Body of pancreas (tissue), 4 donors: Measurements from ENCODE around the gene FGF12. TPM values are rescaled to one million over a fixed set of nuclear protein-coding genes. Genes with fewer than 3 reads are reported as not detected.
A peak's percentile ranks its signal among the peaks of the same experiment; 100 is the strongest.

Source experiments
- ATAC-seq: fragments of 150-250 bp; one replicate; pipeline ENCODE4 v1.9.1; 2016
- DNase-seq, 4 donors: peaks; one replicate each; pipeline ENCODE4 v3.0.0-alpha.2; 2019
- H3K27ac ChIP-seq, 4 donors: fragments of 200-600 bp; sonication (generic); 1 replicate in 3 of 4; 2 replicates in 1 of 4; pipeline versions ENCODE4 v1.5.1 to v1.6.1; 2016 to 2019; ENCODE audit warnings: mild to moderate bottlenecking in 1 of 4, mixed read lengths in 1 of 4, moderate library complexity in 1 of 4
- H3K27me3 ChIP-seq, 2 donors: fragments of 200-600 bp; sonication (generic); one replicate each; pipeline ENCODE4 v1.6.0; 2016; ENCODE audit warnings: mild to moderate bottlenecking in 1 of 2
- H3K36me3 ChIP-seq, 2 donors: fragments of 200-600 bp; sonication (generic); replicated peaks in 1 of 2; 2 replicates each; pipeline ENCODE4 v1.5.1; 2016; ENCODE audit warnings: low read depth in 2 of 2; ENCODE audit not compliant: insufficient read depth in 1 of 2
- H3K4me1 ChIP-seq: fragments of 200-600 bp; sonication (generic); one replicate; pipeline ENCODE4 v1.6.0; 2016
- H3K4me3 ChIP-seq, 2 donors: fragments of 200-600 bp; sonication (generic); 1 replicate in 1 of 2; 2 replicates in 1 of 2; pipeline ENCODE4 v1.5.1; 2016 to 2019
- H3K9me3 ChIP-seq, 3 donors: fragments of 200-600 bp; sonication (generic); 1 replicate in 2 of 3; 2 replicates in 1 of 3; pipeline ENCODE4 v1.5.1; 2016
- CTCF ChIP-seq, 7 experiments: fragments of 450-650 bp in 4 of 7; fragments of 200-600 bp in 3 of 7; sonication (generic) in 3 of 7; IDR thresholded peaks; one replicate each; pipeline ENCODE4 v1.5.1; 2016 to 2019; ENCODE audit warnings: antibody characterized with exemption in 7 of 7
- POLR2A ChIP-seq, 3 donors: fragments of 450-650 bp; IDR thresholded peaks; one replicate each; pipeline ENCODE4 v1.6.1; 2016; ENCODE audit warnings: antibody characterized with exemption in 3 of 3, mild to moderate bottlenecking in 2 of 3
- WGBS, 2 donors: methylation state at CpG; one replicate each; pipeline ENCODE4 v1.1.5; 2017; 5-methylcytosine and 5-hydroxymethylcytosine counted together
- intact Hi-C: fragments of 100-400 bp; cut with DNase I; formaldehyde crosslinking; loops from one replicate; pipeline ENCODE4 v1.15.1; 2023
- total RNA-seq, 2 donors: library from RNA; depleted of rRNA; stranded (reverse); fragments of >200 nt; gene quantifications; one replicate each; pipeline ENCODE4 v1.1.0, GENCODE V29; 2016

The FGF12 gene
- total RNA-seq, 2 donors from 2014 or later: 0.99 to 2.3 TPM

DNA sequence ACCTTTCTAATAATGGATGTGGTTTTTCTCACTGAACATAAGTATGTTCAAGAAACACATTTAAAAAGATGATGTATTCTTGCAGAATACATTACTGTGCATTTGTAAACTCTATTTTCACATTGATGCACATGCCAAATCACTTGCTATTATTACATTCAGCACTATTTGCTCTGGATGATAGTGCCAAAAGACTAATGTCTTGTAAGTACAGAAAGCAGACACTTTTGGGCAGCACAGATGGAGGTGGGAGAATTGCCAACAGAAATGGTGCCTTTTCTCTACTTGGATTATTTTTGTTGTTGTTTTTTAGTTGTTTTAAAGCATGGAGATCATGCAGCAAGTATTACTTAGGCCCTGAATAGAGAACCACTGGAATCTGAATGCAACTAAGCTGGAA, 10.2 kb upstream of the FGF12 start:
- no peak for TF ChIP-seq CTCF (IDR thresholded peaks at IDR 0.05)
- no peak for TF ChIP-seq POLR2A (IDR thresholded peaks at IDR 0.05)
- Histone ChIP-seq H3K4me3 (no peak overlapping the region), H3K27ac (no peak overlapping the region), H3K9me3 (no peaks in the 10 kb centered on the region), H3K4me1 (no peaks in the 10 kb centered on the region), H3K36me3 (no peaks in the 10 kb centered on the region), H3K27me3 (no peaks in the 10 kb centered on the region)
- intact Hi-C loops: no loop called here
- ATAC-seq: no peak
- no peak for DNase-seq

DNA sequence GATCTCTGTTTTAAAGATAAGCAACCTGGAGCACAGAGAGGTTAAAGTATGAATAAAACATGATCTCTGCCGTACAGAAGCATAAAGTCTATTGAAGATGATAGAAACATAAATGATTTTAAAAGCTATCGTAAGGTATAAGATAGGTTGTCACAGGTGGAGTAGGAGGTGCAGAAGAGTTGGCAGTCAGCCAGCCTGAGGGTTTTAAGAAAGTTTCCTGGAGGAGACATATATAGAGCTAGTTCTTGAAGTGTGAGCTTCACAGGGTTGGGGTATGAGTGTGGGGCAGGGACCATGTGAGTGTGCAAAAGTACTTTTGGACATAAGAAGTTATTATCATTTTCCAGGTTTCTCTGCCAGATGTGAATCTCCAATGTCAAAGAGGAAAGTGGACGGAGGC, 3.9 kb upstream of the FGF12 start:
- DNase-seq: peak in 2 of 4 donors; percentile 6 to 12
- Histone ChIP-seq H3K4me1 (peaks cover 11% of the 10 kb centered on the region), H3K36me3 (no peaks in the 10 kb centered on the region), H3K9me3 (no peaks in the 10 kb centered on the region), H3K27me3 (no peaks in the 10 kb centered on the region), H3K27ac (no peak overlapping the region), H3K4me3 (no peak overlapping the region)
- no peak for ATAC-seq
- WGBS, 2 donors: 56 to 60% methylated on average over 3 of the region's 3 CpGs
- no peak for TF ChIP-seq POLR2A (IDR thresholded peaks at IDR 0.05)
- no peak for TF ChIP-seq CTCF (IDR thresholded peaks at IDR 0.05)
- intact Hi-C loops: no loop called here

DNA sequence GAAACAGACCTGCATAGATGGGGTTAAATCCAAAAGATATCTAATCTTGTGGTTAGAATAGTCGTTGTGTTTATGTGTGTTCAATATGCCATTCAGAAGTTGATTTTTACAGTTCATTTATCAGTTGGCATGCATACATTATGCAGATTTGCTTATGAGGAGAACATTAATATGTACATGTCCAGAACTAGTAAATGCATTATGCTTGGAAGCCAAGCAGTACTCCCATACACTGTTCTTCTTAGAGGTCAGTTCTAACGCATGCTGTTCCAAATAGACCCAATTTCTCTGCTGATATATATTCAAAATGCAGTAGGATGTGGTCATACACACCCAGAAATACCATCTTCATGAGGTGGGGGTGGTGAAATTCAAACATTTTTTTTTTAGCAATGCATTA, 956 bp downstream of the FGF12 start:
- no peak overlapping the region for H3K4me3 ChIP-seq
- WGBS, 2 donors: 14 to 31% methylated on average over 2 of the region's 2 CpGs
- H3K36me3 ChIP-seq: no peaks in the 10 kb centered on the region
- no peaks in the 10 kb centered on the region for H3K27me3 ChIP-seq
- intact Hi-C loops: no loop called here
- no peak for ATAC-seq
- TF ChIP-seq POLR2A (IDR thresholded peaks at IDR 0.05) (no peak), CTCF (IDR thresholded peaks at IDR 0.05) (no peak)
- no peak for DNase-seq
- peaks cover 11% of the 10 kb centered on the region for H3K4me1 ChIP-seq
- no peak overlapping the region for H3K27ac ChIP-seq
- H3K9me3 ChIP-seq: no peaks in the 10 kb centered on the region

DNA sequence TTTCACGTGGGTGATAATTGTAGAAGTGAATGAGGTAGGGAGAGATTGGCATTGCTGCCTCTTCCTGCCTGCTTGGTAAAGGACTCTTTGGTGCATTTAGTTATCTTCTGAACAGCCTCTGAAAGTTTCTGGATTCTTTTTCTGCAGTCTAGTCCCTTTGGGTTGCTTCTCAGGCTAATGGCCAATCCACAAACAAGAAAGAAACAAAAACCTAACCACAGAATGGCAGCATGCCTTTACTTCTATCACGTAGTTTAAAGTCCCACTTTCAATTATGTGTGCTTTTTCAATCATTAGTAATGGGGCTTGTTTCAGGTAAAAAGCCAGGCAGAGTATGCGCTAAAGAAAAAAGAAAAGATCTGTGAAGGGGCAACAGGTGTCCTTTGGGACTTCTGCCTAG, 7.4 kb downstream of the FGF12 start:
- TF ChIP-seq CTCF (IDR thresholded peaks at IDR 0.05): no peak

DNA sequence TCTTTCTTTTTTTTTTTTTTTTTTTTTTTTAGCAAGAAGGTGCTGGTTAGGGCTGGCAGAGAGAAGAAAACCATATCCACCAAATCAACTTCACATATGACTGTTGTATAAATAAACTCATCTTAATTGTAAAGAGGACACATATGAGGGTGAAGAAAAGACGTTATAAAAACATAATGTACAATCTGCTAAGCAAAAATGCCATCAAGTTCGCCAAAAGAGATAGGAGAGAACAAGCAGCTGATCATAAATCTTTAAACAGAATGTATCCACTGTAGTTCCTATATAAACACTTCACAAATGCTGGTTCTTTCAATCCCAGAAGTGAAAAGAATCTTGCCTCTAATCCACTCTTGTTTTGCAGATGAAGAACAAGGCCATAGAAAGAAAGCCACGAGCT, 9.2 kb downstream of the FGF12 start:
- no peak for ATAC-seq
- Histone ChIP-seq H3K27me3 (no peaks in the 10 kb centered on the region), H3K9me3 (no peaks in the 10 kb centered on the region), H3K27ac (no peak overlapping the region), H3K36me3 (no peaks in the 10 kb centered on the region), H3K4me3 (no peak overlapping the region), H3K4me1 (no peaks in the 10 kb centered on the region)
- WGBS, 2 donors: 10 to 20% methylated on average over 3 of the region's 3 CpGs
- intact Hi-C loops: no loop called here
- TF ChIP-seq CTCF (IDR thresholded peaks at IDR 0.05): no peak
- no peak for TF ChIP-seq POLR2A (IDR thresholded peaks at IDR 0.05)
- DNase-seq: no peak

More for the DNA sequence above, 7.4 kb downstream of the FGF12 start:
- H3K9me3 ChIP-seq: no peaks in the 10 kb centered on the region
- intact Hi-C loops: no loop called here
- no peak for ATAC-seq
- no peaks in the 10 kb centered on the region for H3K4me1 ChIP-seq
- WGBS, 2 donors: 47 to 52% methylated on average over 3 of the region's 3 CpGs
- no peak for DNase-seq
- H3K36me3 ChIP-seq: no peaks in the 10 kb centered on the region
- no peaks in the 10 kb centered on the region for H3K27me3 ChIP-seq
- H3K27ac ChIP-seq: no peak overlapping the region
- H3K4me3 ChIP-seq: no peak overlapping the region
